PC-3 (cell line): ENCODE measurements around the gene PADI1. TPM values are rescaled to one million over a fixed set of nuclear protein-coding genes. Genes with fewer than 3 reads are reported as not detected.

Source experiments
- ATAC-seq: fragments of 200-7000 bp; cut with Tn5 transposase; 2 replicates; pipeline ENCODE4 v1.9.1; 2020; ENCODE audit warnings: mild to moderate bottlenecking, moderate library complexity
- BruUV-seq: library from RNA; stranded (reverse); fragments of 400-500 nt; replicated peaks from 2 replicates; lab custom pipeline; 2021; lab: Mats Ljungman, UMichigan
- CTCF ChIA-PET: fragments of 300-600 bp; sonication (Branson Sonifier 250); formaldehyde crosslinking; loops from one replicate; lab custom pipeline; 2022; ENCODE audit warnings: antibody characterized with exemption; lab: Charles Lee
- POLR2A ChIA-PET: fragments of 300-600 bp; sonication (Branson Sonifier 250); formaldehyde crosslinking; loops from one replicate; lab custom pipeline; 2022; ENCODE audit warnings: antibody characterized with exemption; ENCODE audit not compliant: unreplicated experiment; lab: Charles Lee
- DNase-seq: peaks from one replicate; pipeline ENCODE4 v3.0.0-alpha.2; 2015
- H2AFZ ChIP-seq: fragments of 300-600 bp; sonication (generic); 2 replicates; pipeline ENCODE4 v1.6.0; 2016; ENCODE audit warnings: antibody characterized with exemption, low read length
- H3F3A ChIP-seq: fragments of 300-600 bp; sonication (generic); one replicate; pipeline ENCODE4 v1.6.0; 2017; ENCODE audit warnings: antibody characterized with exemption, low read length, control low read depth, mild to moderate bottlenecking; ENCODE audit not compliant: unreplicated experiment
- H3K27ac ChIP-seq: fragments of 300-600 bp; sonication (generic); 2 replicates; pipeline ENCODE4 v1.5.1; 2016; ENCODE audit warnings: mild to moderate bottlenecking, low read length
- H3K27me3 ChIP-seq: fragments of 300-600 bp; sonication (generic); 2 replicates; pipeline ENCODE4 v1.6.1; 2016; ENCODE audit warnings: low read length, mixed read lengths
- H3K36me3 ChIP-seq: fragments of 300-600 bp; sonication (generic); 2 replicates; pipeline ENCODE4 v1.6.1; 2016; ENCODE audit warnings: low read depth, mixed run types, low read length, mixed read lengths
- H3K4me1 ChIP-seq: fragments of 300-600 bp; sonication (generic); 2 replicates; pipeline ENCODE4 v1.5.1; 2016; ENCODE audit warnings: low read length; ENCODE audit not compliant: insufficient read depth
- H3K4me2 ChIP-seq: fragments of 300-600 bp; sonication (generic); 2 replicates; pipeline ENCODE4 v1.6.0; 2016; ENCODE audit warnings: low read length
- H3K4me3 ChIP-seq: fragments of 300-600 bp; sonication (generic); 2 replicates; pipeline ENCODE4 v1.5.1; 2016; ENCODE audit warnings: mild to moderate bottlenecking, low read length, mixed read lengths
- H3K79me2 ChIP-seq: fragments of 300-600 bp; sonication (generic); 2 replicates; pipeline ENCODE4 v1.6.1; 2017; ENCODE audit warnings: low read length, mixed read lengths
- H3K9ac ChIP-seq: fragments of 300-600 bp; sonication (generic); 2 replicates; pipeline ENCODE4 v1.6.0; 2016; ENCODE audit warnings: mild to moderate bottlenecking, low read length
- H3K9me2 ChIP-seq: fragments of 300-600 bp; sonication (generic); replicated peaks from 2 replicates; pipeline ENCODE4 v1.6.1; 2016; ENCODE audit warnings: mixed run types, low read length, mixed read lengths
- H3K9me3 ChIP-seq: fragments of 300-600 bp; sonication (generic); 2 replicates; pipeline ENCODE4 v1.6.1; 2016; ENCODE audit warnings: low read length, mixed read lengths
- H4K20me1 ChIP-seq: fragments of 300-600 bp; sonication (generic); 2 replicates; pipeline ENCODE4 v1.6.1; 2016; ENCODE audit warnings: low read length, mixed read lengths
- EZH2 ChIP-seq: fragments of 300-600 bp; sonication (generic); IDR thresholded peaks from one replicate; pipeline ENCODE4 v1.6.1; 2017; ENCODE audit warnings: antibody characterized with exemption, mild to moderate bottlenecking, low read length; ENCODE audit not compliant: unreplicated experiment
- EZH2phosphoT487 ChIP-seq: fragments of 300-600 bp; sonication (generic); IDR thresholded peaks from 2 replicates; pipeline ENCODE4 v1.6.1; 2018; ENCODE audit warnings: mild to moderate bottlenecking, antibody characterized with exemption, low read length, borderline replicate concordance
- intact Hi-C: fragments of 100-400 bp; cut with micrococcal nuclease; formaldehyde crosslinking; loops from 2 replicates; pipeline ENCODE4 v1.9.0; 2023
- total RNA-seq: library from RNA; depleted of rRNA; stranded (reverse); fragments of >200 nt; gene quantifications from 2 replicates; pipeline ENCODE4 v1.2.3, GENCODE V29; 2014
- TF ChIP-seq, protein P1 (sequence below): fragments of 300-600 bp; sonication (generic); conservative IDR thresholded peaks from 2 replicates; pipeline ENCODE4 v1.5.1; 2017; ENCODE audit warnings: antibody characterized with exemption, low read depth, mild to moderate bottlenecking, low read length

PADI1 gene
- total RNA-seq, 1 experiment from 2014 or later: 0.73 TPM

- H4K20me1 ChIP-seq: no peaks in the 10 kb centered on the region
- no peak overlapping the region for H3K9ac ChIP-seq
- no peak overlapping the region for H3K4me3 ChIP-seq
- no peak overlapping the region for H3K4me2 ChIP-seq
- TF ChIP-seq, protein P1, sequence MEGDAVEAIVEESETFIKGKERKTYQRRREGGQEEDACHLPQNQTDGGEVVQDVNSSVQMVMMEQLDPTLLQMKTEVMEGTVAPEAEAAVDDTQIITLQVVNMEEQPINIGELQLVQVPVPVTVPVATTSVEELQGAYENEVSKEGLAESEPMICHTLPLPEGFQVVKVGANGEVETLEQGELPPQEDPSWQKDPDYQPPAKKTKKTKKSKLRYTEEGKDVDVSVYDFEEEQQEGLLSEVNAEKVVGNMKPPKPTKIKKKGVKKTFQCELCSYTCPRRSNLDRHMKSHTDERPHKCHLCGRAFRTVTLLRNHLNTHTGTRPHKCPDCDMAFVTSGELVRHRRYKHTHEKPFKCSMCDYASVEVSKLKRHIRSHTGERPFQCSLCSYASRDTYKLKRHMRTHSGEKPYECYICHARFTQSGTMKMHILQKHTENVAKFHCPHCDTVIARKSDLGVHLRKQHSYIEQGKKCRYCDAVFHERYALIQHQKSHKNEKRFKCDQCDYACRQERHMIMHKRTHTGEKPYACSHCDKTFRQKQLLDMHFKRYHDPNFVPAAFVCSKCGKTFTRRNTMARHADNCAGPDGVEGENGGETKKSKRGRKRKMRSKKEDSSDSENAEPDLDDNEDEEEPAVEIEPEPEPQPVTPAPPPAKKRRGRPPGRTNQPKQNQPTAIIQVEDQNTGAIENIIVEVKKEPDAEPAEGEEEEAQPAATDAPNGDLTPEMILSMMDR: no peak
- TF ChIP-seq EZH2phosphoT487 (no peak), EZH2 (no peak)
- H3K27ac ChIP-seq: no peak overlapping the region
- POLR2A ChIA-PET: no interaction called here
- H3K79me2 ChIP-seq: no peaks in the 10 kb centered on the region
- BruUV-seq: no TSS peak
- CTCF ChIA-PET: no interaction called here
- intact Hi-C loops: no loop called here
- no peaks in the 10 kb centered on the region for H3F3A ChIP-seq
- peaks cover 24% of the 10 kb centered on the region for H3K4me1 ChIP-seq
- DNase-seq (no peak), ATAC-seq (no peak)
- no peak overlapping the region for H2AFZ ChIP-seq
- no peaks in the 10 kb centered on the region for H3K9me2 ChIP-seq
- H3K36me3 ChIP-seq: no peaks in the 10 kb centered on the region
- H3K9me3 ChIP-seq: no peaks in the 10 kb centered on the region
- no peaks in the 10 kb centered on the region for H3K27me3 ChIP-seq
These were observed 38.3 kb downstream of the PADI1 start for GRCh38 chr1:17243274-17243673.

GRCh38 chr1:17244821-17245740, 40.2 kb downstream of the PADI1 start:
- no peaks in the 10 kb centered on the region for H3K79me2 ChIP-seq
- H3K4me2 ChIP-seq: no peak overlapping the region
- H2AFZ ChIP-seq: no peak overlapping the region
- H3K36me3 ChIP-seq: no peaks in the 10 kb centered on the region
- H3K27me3 ChIP-seq: no peaks in the 10 kb centered on the region
- no peak for TF ChIP-seq EZH2
- TF ChIP-seq, protein P1: no peak
- TF ChIP-seq EZH2phosphoT487: no peak
- DNase-seq: no peak
- no peaks in the 10 kb centered on the region for H3F3A ChIP-seq
- no peak overlapping the region for H3K27ac ChIP-seq
- no peaks in the 10 kb centered on the region for H3K9me3 ChIP-seq
- no peak overlapping the region for H3K4me3 ChIP-seq
- intact Hi-C loops: no loop called here
- ATAC-seq: no peak
- ChIA-PET POLR2A (no interaction called here), CTCF (no interaction called here)
- no peaks in the 10 kb centered on the region for H3K9me2 ChIP-seq
- no peaks in the 10 kb centered on the region for H4K20me1 ChIP-seq
- H3K4me1 ChIP-seq: peaks cover 25% of the 10 kb centered on the region
- no TSS peak for BruUV-seq
- no peak overlapping the region for H3K9ac ChIP-seq

GRCh38 chr1:17245816-17246325, 40.9 kb downstream of the PADI1 start:
- ChIA-PET CTCF (no interaction called here), POLR2A (no interaction called here)
- no peak for DNase-seq
- no peaks in the 10 kb centered on the region for H3K9me3 ChIP-seq
- no peak overlapping the region for H3K4me3 ChIP-seq
- no peak overlapping the region for H2AFZ ChIP-seq
- H4K20me1 ChIP-seq: no peaks in the 10 kb centered on the region
- H3K9ac ChIP-seq: no peak overlapping the region
- BruUV-seq: no TSS peak
- H3K4me2 ChIP-seq: no peak overlapping the region
- ATAC-seq: no peak
- no peaks in the 10 kb centered on the region for H3K9me2 ChIP-seq
- peaks cover 33% of the 10 kb centered on the region for H3K4me1 ChIP-seq
- TF ChIP-seq EZH2 (no peak), EZH2phosphoT487 (no peak)
- TF ChIP-seq, protein P1: no peak
- no peaks in the 10 kb centered on the region for H3F3A ChIP-seq
- no peaks in the 10 kb centered on the region for H3K79me2 ChIP-seq
- H3K36me3 ChIP-seq: no peaks in the 10 kb centered on the region
- intact Hi-C loops: no loop called here
- H3K27ac ChIP-seq: no peak overlapping the region
- H3K27me3 ChIP-seq: no peaks in the 10 kb centered on the region
